ENCODE results near the gene TMEM125.

The TMEM125 gene

DNA sequence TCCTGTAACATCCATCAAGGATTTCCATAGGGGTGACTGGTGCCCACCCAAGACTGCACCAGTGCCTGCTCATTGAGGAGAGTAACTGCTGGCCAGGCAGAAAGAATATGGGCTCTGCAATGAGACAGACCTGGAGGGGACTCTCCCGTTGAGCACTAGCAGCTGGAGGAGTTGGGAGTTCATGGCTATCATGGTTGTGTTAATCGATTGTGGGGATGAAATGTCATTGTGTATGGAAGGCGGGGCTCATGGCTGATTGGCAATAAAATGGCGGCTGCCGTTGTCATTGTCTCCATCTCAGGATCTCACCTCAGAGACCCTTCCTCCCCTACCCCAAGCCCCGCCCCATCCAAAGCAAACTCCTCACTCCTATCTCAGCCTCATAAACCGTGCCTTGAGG is 3.9 kb downstream of the TMEM125 start:
- no peak overlapping the region for H3K27ac Mint-ChIP-seq
- H3K4me1 Mint-ChIP-seq: peaks cover 44% of the 10 kb centered on the region
- H3K4me3 Mint-ChIP-seq: no peak overlapping the region
- TF ChIP-seq, protein P1, sequence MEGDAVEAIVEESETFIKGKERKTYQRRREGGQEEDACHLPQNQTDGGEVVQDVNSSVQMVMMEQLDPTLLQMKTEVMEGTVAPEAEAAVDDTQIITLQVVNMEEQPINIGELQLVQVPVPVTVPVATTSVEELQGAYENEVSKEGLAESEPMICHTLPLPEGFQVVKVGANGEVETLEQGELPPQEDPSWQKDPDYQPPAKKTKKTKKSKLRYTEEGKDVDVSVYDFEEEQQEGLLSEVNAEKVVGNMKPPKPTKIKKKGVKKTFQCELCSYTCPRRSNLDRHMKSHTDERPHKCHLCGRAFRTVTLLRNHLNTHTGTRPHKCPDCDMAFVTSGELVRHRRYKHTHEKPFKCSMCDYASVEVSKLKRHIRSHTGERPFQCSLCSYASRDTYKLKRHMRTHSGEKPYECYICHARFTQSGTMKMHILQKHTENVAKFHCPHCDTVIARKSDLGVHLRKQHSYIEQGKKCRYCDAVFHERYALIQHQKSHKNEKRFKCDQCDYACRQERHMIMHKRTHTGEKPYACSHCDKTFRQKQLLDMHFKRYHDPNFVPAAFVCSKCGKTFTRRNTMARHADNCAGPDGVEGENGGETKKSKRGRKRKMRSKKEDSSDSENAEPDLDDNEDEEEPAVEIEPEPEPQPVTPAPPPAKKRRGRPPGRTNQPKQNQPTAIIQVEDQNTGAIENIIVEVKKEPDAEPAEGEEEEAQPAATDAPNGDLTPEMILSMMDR (IDR thresholded peaks at IDR 0.05): no peak
- no peaks in the 10 kb centered on the region for H3K36me3 Mint-ChIP-seq (ENCODE audit: low read depth)
- H3K9me3 Mint-ChIP-seq: no peaks in the 10 kb centered on the region
- peaks cover 22% of the 10 kb centered on the region for H3K27me3 Mint-ChIP-seq (ENCODE audit: low read depth, poor library complexity)
- no peak for DNase-seq

DNA sequence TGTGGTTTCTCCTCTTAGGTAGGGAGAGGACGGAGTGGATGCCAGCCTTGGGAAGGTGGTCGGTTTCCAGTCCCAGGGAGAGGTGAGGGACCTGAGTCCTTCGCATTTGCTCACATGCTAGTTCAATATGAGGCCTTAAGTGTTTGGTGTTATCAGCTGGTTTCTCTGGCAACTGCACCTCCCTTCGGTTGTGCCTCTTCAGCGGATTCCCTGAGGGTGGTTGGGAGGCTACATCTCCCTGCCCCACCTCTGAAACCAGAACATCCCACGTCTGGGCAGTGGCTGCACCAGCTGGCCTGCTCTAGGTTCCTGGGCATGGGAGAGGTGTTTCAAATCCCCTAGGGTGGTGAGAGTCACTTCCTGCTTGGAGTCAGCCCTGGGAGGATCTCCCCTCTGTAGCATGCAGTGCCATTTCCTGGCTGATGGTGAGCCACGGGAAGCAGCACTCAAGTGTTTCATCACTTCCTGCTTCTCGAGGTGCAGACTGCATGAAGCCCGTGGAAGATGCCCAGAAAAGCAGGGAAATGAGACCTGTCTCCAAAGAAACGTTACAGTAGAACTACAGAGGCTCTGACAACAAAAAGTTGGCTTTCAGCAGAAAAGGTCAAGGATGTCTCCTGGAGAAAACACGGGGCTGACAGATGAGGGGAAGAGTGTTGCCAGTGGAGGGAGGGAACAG is 4.5 kb downstream of the TMEM125 start:
- TF ChIP-seq, protein P1 (IDR thresholded peaks at IDR 0.05): no peak
- no peak overlapping the region for H3K4me3 Mint-ChIP-seq
- H3K27me3 Mint-ChIP-seq (ENCODE audit: low read depth, poor library complexity): peaks cover 23% of the 10 kb centered on the region
- H3K27ac Mint-ChIP-seq: no peak overlapping the region
- DNase-seq: no peak
- H3K4me1 Mint-ChIP-seq: peaks cover 41% of the 10 kb centered on the region
- H3K36me3 Mint-ChIP-seq (ENCODE audit: low read depth): no peaks in the 10 kb centered on the region
- no peaks in the 10 kb centered on the region for H3K9me3 Mint-ChIP-seq

DNA sequence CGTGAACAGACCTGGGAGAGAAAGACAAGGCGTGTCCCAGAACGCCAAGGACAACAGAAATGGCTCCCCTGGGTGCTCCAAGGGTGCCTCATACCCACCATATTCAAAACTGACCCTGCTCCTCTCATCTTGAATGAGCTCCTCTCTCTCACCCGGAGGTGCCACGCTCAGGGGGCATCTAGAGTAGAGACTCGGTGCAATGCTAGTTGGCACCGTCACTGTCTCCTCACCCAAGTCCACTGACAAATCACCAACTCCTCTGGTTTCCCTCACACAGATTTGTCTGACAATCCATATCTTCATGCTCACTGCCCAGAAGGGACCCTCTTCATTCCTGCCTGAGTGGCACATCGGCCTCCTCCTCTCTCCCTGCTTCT is 5.0 kb downstream of the TMEM125 start:
- DNase-seq: no peak
- Mint-ChIP-seq H3K4me3 (no peak overlapping the region), H3K4me1 (peaks cover 37% of the 10 kb centered on the region), H3K9me3 (no peaks in the 10 kb centered on the region), H3K36me3 (ENCODE audit: low read depth) (no peaks in the 10 kb centered on the region), H3K27me3 (ENCODE audit: low read depth, poor library complexity) (peaks cover 19% of the 10 kb centered on the region), H3K27ac (no peak overlapping the region)
- TF ChIP-seq, protein P1 (IDR thresholded peaks at IDR 0.05): no peak

DNA sequence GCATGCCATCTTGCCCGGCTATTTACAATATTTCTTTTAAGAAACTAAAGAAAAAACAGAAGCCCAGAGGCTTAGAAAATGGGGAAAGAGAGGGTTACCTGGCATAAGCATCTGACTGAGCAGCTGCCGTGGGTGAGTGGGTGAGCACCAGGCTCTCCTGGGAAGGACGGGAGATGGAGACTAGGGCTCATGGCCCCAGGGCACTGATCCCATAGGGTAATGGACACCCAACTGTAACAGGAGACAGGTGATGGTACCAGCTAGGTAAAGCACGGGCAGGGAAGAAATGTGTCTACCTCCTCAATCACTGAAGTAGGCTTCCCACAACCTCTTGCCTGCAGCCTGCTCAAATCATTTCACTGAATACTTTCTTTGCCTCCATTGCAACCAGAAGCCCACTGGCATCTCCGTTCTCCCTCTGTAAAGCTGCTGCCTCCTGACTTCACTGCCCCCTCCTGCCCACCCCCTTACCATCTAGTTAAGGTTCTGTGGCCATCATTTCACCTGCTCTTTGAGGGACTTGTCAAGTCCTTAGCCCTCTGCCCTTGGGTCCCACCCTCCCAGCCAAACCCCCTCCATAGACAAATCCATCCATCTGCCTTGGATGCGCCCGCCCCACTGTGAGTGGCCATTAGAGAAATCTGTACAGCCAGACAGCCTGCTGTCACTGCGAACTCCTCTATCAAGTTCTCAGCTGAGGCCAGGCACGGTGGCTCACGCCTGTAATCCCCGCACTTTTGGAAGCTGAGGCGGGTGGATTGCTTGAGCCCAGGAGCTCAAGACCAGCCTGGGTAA is 6.2 kb downstream of the TMEM125 start:
- H3K4me3 Mint-ChIP-seq: no peak overlapping the region
- TF ChIP-seq, protein P1 (IDR thresholded peaks at IDR 0.05): no peak
- H3K4me1 Mint-ChIP-seq: peaks cover 37% of the 10 kb centered on the region
- H3K36me3 Mint-ChIP-seq (ENCODE audit: low read depth): no peaks in the 10 kb centered on the region
- DNase-seq: no peak
- no peaks in the 10 kb centered on the region for H3K9me3 Mint-ChIP-seq
- H3K27me3 Mint-ChIP-seq (ENCODE audit: low read depth, poor library complexity): peaks cover 18% of the 10 kb centered on the region
- H3K27ac Mint-ChIP-seq: no peak overlapping the region

DNA sequence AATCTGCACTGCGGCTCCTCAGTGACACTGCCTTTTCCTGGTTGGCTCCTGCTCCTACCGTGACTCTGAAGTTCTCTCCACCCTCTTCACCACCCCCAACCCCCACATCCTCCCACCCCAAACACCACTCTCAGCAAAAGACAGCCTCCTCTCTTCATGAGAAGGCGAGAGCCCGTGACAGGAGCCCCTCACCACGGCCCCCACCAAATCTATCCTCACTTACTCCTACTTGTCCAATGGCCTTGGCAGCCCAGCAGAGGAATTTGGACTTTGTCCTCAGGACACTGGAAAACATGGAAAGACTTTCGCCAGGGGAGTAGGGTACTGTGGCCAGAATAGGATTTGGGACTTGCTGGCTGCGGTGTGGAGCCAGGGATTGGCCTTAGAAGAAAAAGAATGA is 6.9 kb downstream of the TMEM125 start:
- TF ChIP-seq, protein P1 (IDR thresholded peaks at IDR 0.05): no peak
- Mint-ChIP-seq H3K36me3 (ENCODE audit: low read depth) (no peaks in the 10 kb centered on the region), H3K4me1 (peaks cover 31% of the 10 kb centered on the region), H3K9me3 (no peaks in the 10 kb centered on the region), H3K4me3 (no peak overlapping the region), H3K27ac (no peak overlapping the region), H3K27me3 (ENCODE audit: low read depth, poor library complexity) (peaks cover 16% of the 10 kb centered on the region)
- no peak for DNase-seq

Data from nephron progenitor cell (in vitro differentiated cells).